ENCODE results near the gene ILRUN.
A peak's percentile ranks its signal among the peaks of the same experiment; 100 is the strongest.
"Not testable (repeated sequence)": the region's sequence is repeated elsewhere in the genome, so short reads cannot be mapped to it uniquely, and the experiment has no call there.

Gene ILRUN

GRCh38 chr6:34696189-34696738, 303 bp downstream of the ILRUN start:
- FAIRE-seq: no peak

- FAIRE-seq: no peak
Measured at GRCh38 chr6:34695729-34696188, 808 bp downstream of the ILRUN start.

GRCh38 chr6:34692280-34692679, 4.3 kb downstream of the ILRUN start:
- no peak for FAIRE-seq

GRCh38 chr6:34689742-34690141, 6.8 kb downstream of the ILRUN start:
- FAIRE-seq: no peak

GRCh38 chr6:34688956-34689355, 7.6 kb downstream of the ILRUN start:
- no peak for FAIRE-seq

- no peak for FAIRE-seq
Measured at GRCh38 chr6:34684919-34685318, 11.6 kb downstream of the ILRUN start.

GRCh38 chr6:34684364-34684763, 12.2 kb downstream of the ILRUN start:
- FAIRE-seq: no peak

GRCh38 chr6:34680802-34681515, 15.6 kb downstream of the ILRUN start:
- FAIRE-seq: no peak

- not testable (repeated sequence) for FAIRE-seq
Measured at GRCh38 chr6:34680313-34680712, 16.3 kb downstream of the ILRUN start.

GRCh38 chr6:34679552-34680253, 16.9 kb downstream of the ILRUN start:
- peak; percentile 64 for FAIRE-seq

GRCh38 chr6:34676140-34676539, 20.4 kb downstream of the ILRUN start:
- no peak for FAIRE-seq

GRCh38 chr6:34674930-34675329, 21.6 kb downstream of the ILRUN start:
- FAIRE-seq: not testable (repeated sequence)

- no peak for FAIRE-seq
Measured at GRCh38 chr6:34674268-34674639, 22.3 kb downstream of the ILRUN start.

- no peak for FAIRE-seq
Measured at GRCh38 chr6:34673064-34673463, 23.5 kb downstream of the ILRUN start.

GRCh38 chr6:34672657-34673043, 23.9 kb downstream of the ILRUN start:
- FAIRE-seq: no peak

- no peak for FAIRE-seq
Measured at GRCh38 chr6:34671801-34672656, 24.5 kb downstream of the ILRUN start.

- no peak for FAIRE-seq
Measured at GRCh38 chr6:34671367-34671766, 25.2 kb downstream of the ILRUN start.

- not testable (repeated sequence) for FAIRE-seq
Measured at GRCh38 chr6:34668799-34669198, 27.8 kb downstream of the ILRUN start.

GRCh38 chr6:34667481-34668238, 28.9 kb downstream of the ILRUN start:
- FAIRE-seq: peak; percentile 15

- no peak for FAIRE-seq
Measured at GRCh38 chr6:34665019-34665418, 31.5 kb downstream of the ILRUN start.

GRCh38 chr6:34664256-34664971, 32.2 kb downstream of the ILRUN start:
- FAIRE-seq: no peak

GRCh38 chr6:34663831-34664255, 32.7 kb downstream of the ILRUN start:
- FAIRE-seq: no peak
